H1 (cell line): ENCODE measurements around the gene SEC16A.

Source experiments
- EZH2 ChIP-seq: fragments of 200-600 bp; sonication (generic); IDR thresholded peaks from 2 replicates; pipeline ENCODE4 v1.7.1; 2012; ENCODE audit warnings: low read depth, mild to moderate bottlenecking, moderate library complexity, low read length, inconsistent platforms; ENCODE audit not compliant: severe bottlenecking
- NRF1 ChIP-seq: IDR thresholded peaks from 2 replicates; pipeline ENCODE4 v1.6.1; 2011; ENCODE audit warnings: mild to moderate bottlenecking, low read depth, low read length, improper control_type of control experiment
- POLR2A ChIP-seq, 2 experiments: IDR thresholded peaks; 1 replicate in 1 of 2; 2 replicates in 1 of 2; pipeline ENCODE4 v1.6.1; 2011; ENCODE audit warnings: low read depth in 2 of 2, low read length in 2 of 2, mild to moderate bottlenecking in 2 of 2; ENCODE audit errors: control extremely low read depth in 1 of 2
- POLR2AphosphoS5 ChIP-seq: IDR thresholded peaks from 2 replicates; pipeline ENCODE4 v1.6.1; 2011; ENCODE audit warnings: low read depth, low read length
- RAD21 ChIP-seq, 2 experiments: IDR thresholded peaks in 1 of 2; conservative IDR thresholded peaks in 1 of 2; 2 replicates each; pipeline ENCODE4 v1.6.1; 2011; ENCODE audit warnings: low read depth in 2 of 2, low read length in 2 of 2, improper control_type of control experiment in 1 of 2, inconsistent platforms in 1 of 2, mild to moderate bottlenecking in 1 of 2, moderate library complexity in 1 of 2
- RFX5 ChIP-seq: IDR thresholded peaks from 2 replicates; pipeline ENCODE4 v1.6.1; 2011; ENCODE audit warnings: low read depth, low read length, improper control_type of control experiment, borderline replicate concordance
- RNF2 ChIP-seq: fragments of 200-900, 300-1000 bp; sonication (generic); IDR thresholded peaks from 2 replicates; pipeline ENCODE4 v1.7.1; 2016; ENCODE audit warnings: borderline replicate concordance, low read depth, mild to moderate bottlenecking, antibody characterized with exemption, low read length; ENCODE audit not compliant: poor library complexity, severe bottlenecking; ENCODE audit errors: missing control alignments
- SIN3A ChIP-seq, 2 experiments: IDR thresholded peaks in 1 of 2; conservative IDR thresholded peaks in 1 of 2; 2 replicates each; pipeline ENCODE4 v1.6.1; 2011 to 2012; ENCODE audit warnings: low read length in 2 of 2, improper control_type of control experiment in 1 of 2, low read depth in 1 of 2, mild to moderate bottlenecking in 1 of 2
- SP2 ChIP-seq: IDR thresholded peaks from 2 replicates; pipeline ENCODE4 v1.6.1; 2012; ENCODE audit warnings: mild to moderate bottlenecking, low read length, inconsistent platforms
- SRF ChIP-seq: IDR thresholded peaks from 2 replicates; pipeline ENCODE4 v1.6.1; 2011; ENCODE audit warnings: mild to moderate bottlenecking, low read depth, low read length, moderate library complexity
- TEAD4 ChIP-seq: IDR thresholded peaks from 2 replicates; pipeline ENCODE4 v1.6.1; 2012; ENCODE audit warnings: low read depth, low read length, inconsistent platforms, mixed read lengths
- TF ChIP-seq, protein P1 (sequence below): IDR thresholded peaks from 2 replicates; pipeline ENCODE4 v1.6.1; 2011; ENCODE audit warnings: low read length, improper control_type of control experiment
- TF ChIP-seq, protein P2 (sequence below), 3 experiments: IDR thresholded peaks; 1 replicate in 2 of 3; 2 replicates in 1 of 3; pipeline versions ENCODE4 v1.5.1 to v1.6.1; 2011; ENCODE audit warnings: low read length in 3 of 3, mild to moderate bottlenecking in 3 of 3, inconsistent platforms in 2 of 3, low read depth in 1 of 3, moderate library complexity in 1 of 3; ENCODE audit not compliant: insufficient read depth in 1 of 3; ENCODE audit errors: control extremely low read depth in 1 of 3

DNA sequence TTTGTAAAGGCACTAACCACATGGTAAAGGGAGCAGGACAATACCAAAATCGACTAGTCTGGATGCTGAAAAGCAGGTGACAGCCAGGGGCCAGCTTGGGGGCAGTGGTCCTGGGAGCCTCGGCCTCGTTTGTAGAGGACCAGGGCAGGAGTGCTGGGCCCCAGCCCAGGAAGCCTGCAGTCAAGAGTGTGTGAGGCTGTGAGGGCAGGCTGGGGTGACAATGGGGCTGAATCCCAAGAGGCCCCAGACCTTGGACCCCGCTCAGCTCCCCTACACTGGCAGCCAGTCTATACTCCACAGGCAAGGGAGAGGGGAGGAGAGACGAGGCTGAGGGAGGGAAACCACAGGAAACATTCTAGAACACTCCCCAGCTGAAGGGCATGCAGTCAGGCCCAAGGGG is 40.6 kb downstream of the SEC16A start:
- TF ChIP-seq RNF2 = no peak
- no peak for TF ChIP-seq NRF1
- TF ChIP-seq RAD21 (IDR thresholded peaks at IDR 0.05 in 1 of 2, conservative IDR thresholded peaks at IDR 0.05 in 1 of 2; ENCODE audit: low read depth in 2 of 2, low read length in 2 of 2) = no peak
- TF ChIP-seq, protein P1, sequence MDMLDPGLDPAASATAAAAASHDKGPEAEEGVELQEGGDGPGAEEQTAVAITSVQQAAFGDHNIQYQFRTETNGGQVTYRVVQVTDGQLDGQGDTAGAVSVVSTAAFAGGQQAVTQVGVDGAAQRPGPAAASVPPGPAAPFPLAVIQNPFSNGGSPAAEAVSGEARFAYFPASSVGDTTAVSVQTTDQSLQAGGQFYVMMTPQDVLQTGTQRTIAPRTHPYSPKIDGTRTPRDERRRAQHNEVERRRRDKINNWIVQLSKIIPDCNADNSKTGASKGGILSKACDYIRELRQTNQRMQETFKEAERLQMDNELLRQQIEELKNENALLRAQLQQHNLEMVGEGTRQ = no peak
- TF ChIP-seq RFX5 = no peak
- TF ChIP-seq, protein P2, sequence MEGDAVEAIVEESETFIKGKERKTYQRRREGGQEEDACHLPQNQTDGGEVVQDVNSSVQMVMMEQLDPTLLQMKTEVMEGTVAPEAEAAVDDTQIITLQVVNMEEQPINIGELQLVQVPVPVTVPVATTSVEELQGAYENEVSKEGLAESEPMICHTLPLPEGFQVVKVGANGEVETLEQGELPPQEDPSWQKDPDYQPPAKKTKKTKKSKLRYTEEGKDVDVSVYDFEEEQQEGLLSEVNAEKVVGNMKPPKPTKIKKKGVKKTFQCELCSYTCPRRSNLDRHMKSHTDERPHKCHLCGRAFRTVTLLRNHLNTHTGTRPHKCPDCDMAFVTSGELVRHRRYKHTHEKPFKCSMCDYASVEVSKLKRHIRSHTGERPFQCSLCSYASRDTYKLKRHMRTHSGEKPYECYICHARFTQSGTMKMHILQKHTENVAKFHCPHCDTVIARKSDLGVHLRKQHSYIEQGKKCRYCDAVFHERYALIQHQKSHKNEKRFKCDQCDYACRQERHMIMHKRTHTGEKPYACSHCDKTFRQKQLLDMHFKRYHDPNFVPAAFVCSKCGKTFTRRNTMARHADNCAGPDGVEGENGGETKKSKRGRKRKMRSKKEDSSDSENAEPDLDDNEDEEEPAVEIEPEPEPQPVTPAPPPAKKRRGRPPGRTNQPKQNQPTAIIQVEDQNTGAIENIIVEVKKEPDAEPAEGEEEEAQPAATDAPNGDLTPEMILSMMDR (IDR thresholded peaks at IDR 0.05; ENCODE audit: control extremely low read depth in 1 of 3, insufficient read depth in 1 of 3, low read depth in 1 of 3, low read length in 3 of 3) = no peak
- no peak for TF ChIP-seq POLR2AphosphoS5
- TF ChIP-seq EZH2 = no peak
- no peak for TF ChIP-seq POLR2A (IDR thresholded peaks at IDR 0.05; ENCODE audit: control extremely low read depth in 1 of 2, low read depth in 2 of 2, low read length in 2 of 2)
- no peak for TF ChIP-seq SP2
- TF ChIP-seq SRF = no peak
- TF ChIP-seq TEAD4 = no peak
- no peak for TF ChIP-seq SIN3A (conservative IDR thresholded peaks at IDR 0.05 in 1 of 2, IDR thresholded peaks at IDR 0.05 in 1 of 2; ENCODE audit: low read depth in 1 of 2, low read length in 2 of 2)
